Measurements from ENCODE around the gene SYT15.
A peak's percentile ranks its signal among the peaks of the same experiment; 100 is the strongest.
"Not testable (repeated sequence)": the region's sequence is repeated elsewhere in the genome, so short reads cannot be mapped to it uniquely, and the experiment has no call there.

SYT15 gene

GRCh38 chr10:46578474-46579178 lies at the start of gene SYT15:
TSS of gene SYT15 (plus strand) at chr10:46579128. CDS start at chr10:46579169, 41 bp downstream.
- not testable (repeated sequence) for DNase-seq (ENCODE audit: low read depth, low spot score)

GRCh38 chr10:46529742-46530141 lies 49.2 kb upstream of the SYT15 start:
- not testable (repeated sequence) for DNase-seq (ENCODE audit: low read depth, low spot score)

- peak; percentile 98 for DNase-seq (ENCODE audit: low read depth, low spot score)
These were observed 48.4 kb upstream of the SYT15 start for GRCh38 chr10:46530249-46531186.

GRCh38 chr10:46532256-46532655 lies 46.7 kb upstream of the SYT15 start:
- not testable (repeated sequence) for DNase-seq (ENCODE audit: low read depth, low spot score)

- no peak for DNase-seq (ENCODE audit: low read depth, low spot score)
These were observed 44.0 kb upstream of the SYT15 start for GRCh38 chr10:46534828-46535524.

- DNase-seq (ENCODE audit: low read depth, low spot score): no peak
These were observed 42.8 kb upstream of the SYT15 start for GRCh38 chr10:46536171-46536570.

- DNase-seq (ENCODE audit: low read depth, low spot score): no peak
These were observed 42.1 kb upstream of the SYT15 start for GRCh38 chr10:46536781-46537180.

- no peak for DNase-seq (ENCODE audit: low read depth, low spot score)
These were observed 41.6 kb upstream of the SYT15 start for GRCh38 chr10:46537309-46537708.

- DNase-seq (ENCODE audit: low read depth, low spot score): no peak
These were observed 40.8 kb upstream of the SYT15 start for GRCh38 chr10:46538155-46538554.

- DNase-seq (ENCODE audit: low read depth, low spot score): no peak
These were observed 40.1 kb upstream of the SYT15 start for GRCh38 chr10:46538717-46539426.

- peak; percentile 56 for DNase-seq (ENCODE audit: low read depth, low spot score)
These were observed 39.1 kb upstream of the SYT15 start for GRCh38 chr10:46539596-46540411.

GRCh38 chr10:46540412-46541016 lies 38.4 kb upstream of the SYT15 start:
- DNase-seq (ENCODE audit: low read depth, low spot score): no peak

GRCh38 chr10:46541017-46541661 lies 37.8 kb upstream of the SYT15 start:
- no peak for DNase-seq (ENCODE audit: low read depth, low spot score)

- no peak for DNase-seq (ENCODE audit: low read depth, low spot score)
These were observed 37.0 kb upstream of the SYT15 start for GRCh38 chr10:46541735-46542566.

GRCh38 chr10:46542567-46543465 lies 36.1 kb upstream of the SYT15 start:
- DNase-seq (ENCODE audit: low read depth, low spot score): no peak

GRCh38 chr10:46543466-46544377 lies 35.2 kb upstream of the SYT15 start:
- DNase-seq (ENCODE audit: low read depth, low spot score): no peak
